ENCODE measurements around the gene ITPK1. TPM values are rescaled to one million over a fixed set of nuclear protein-coding genes. Genes with fewer than 3 reads are reported as not detected.
A peak's percentile ranks its signal among the peaks of the same experiment; 100 is the strongest.

Gene ITPK1
- total RNA-seq, 1 donor = 25.0 TPM

- Histone ChIP-seq H3K4me2 (ENCODE audit: insufficient read depth, low read length) (no peak overlapping the region), H2AFZ (ENCODE audit: low read length) (no peak overlapping the region), H3K9me3 (ENCODE audit: low read depth, low read length) (peaks cover 9% of the 10 kb centered on the region), H3K27me3 (ENCODE audit: insufficient read depth, low read length) (no peaks in the 10 kb centered on the region), H3K27ac (ENCODE audit: low read depth, low read length) (no peak overlapping the region), H3K4me1 (ENCODE audit: insufficient read depth, low read length) (peaks cover 14% of the 10 kb centered on the region), H3K4me3 (ENCODE audit: insufficient read depth, low read length) (no peak overlapping the region), H4K20me1 (ENCODE audit: insufficient read depth, low read length) (peaks cover 19% of the 10 kb centered on the region), H3K79me2 (ENCODE audit: insufficient read depth, low read length) (no peaks in the 10 kb centered on the region), H3K36me3 (ENCODE audit: insufficient read depth, low read length) (no peaks in the 10 kb centered on the region)
- TF ChIP-seq CTCF (IDR thresholded peaks at IDR 0.05; ENCODE audit: extremely low read depth, low read depth, low read length) = no peak
- DNase-seq (ENCODE audit: insufficient read length, low spot score, missing footprints) = peak; percentile 54
Measured at GRCh38 chr14:92971601-92972180, 144.0 kb downstream of the ITPK1 start.

GRCh38 chr14:92970271-92970670, 145.5 kb downstream of the ITPK1 start:
- Histone ChIP-seq H2AFZ (ENCODE audit: low read length) (no peak overlapping the region), H3K4me3 (ENCODE audit: insufficient read depth, low read length) (no peak overlapping the region), H3K4me2 (ENCODE audit: insufficient read depth, low read length) (no peak overlapping the region), H3K4me1 (ENCODE audit: insufficient read depth, low read length) (peaks cover 14% of the 10 kb centered on the region), H3K36me3 (ENCODE audit: insufficient read depth, low read length) (no peaks in the 10 kb centered on the region), H3K9me3 (ENCODE audit: low read depth, low read length) (peaks cover 3% of the 10 kb centered on the region), H4K20me1 (ENCODE audit: insufficient read depth, low read length) (peaks cover 19% of the 10 kb centered on the region), H3K27me3 (ENCODE audit: insufficient read depth, low read length) (no peaks in the 10 kb centered on the region), H3K27ac (ENCODE audit: low read depth, low read length) (no peak overlapping the region), H3K79me2 (ENCODE audit: insufficient read depth, low read length) (no peaks in the 10 kb centered on the region)
- no peak for TF ChIP-seq CTCF (IDR thresholded peaks at IDR 0.05; ENCODE audit: extremely low read depth, low read depth, low read length)
- peak; percentile 35 for DNase-seq (ENCODE audit: insufficient read length, low spot score, missing footprints)

- DNase-seq (ENCODE audit: insufficient read length, low spot score, missing footprints) = no peak
- peaks cover 2% of the 10 kb centered on the region for H3K9me3 ChIP-seq (ENCODE audit: low read depth, low read length)
- H4K20me1 ChIP-seq (ENCODE audit: insufficient read depth, low read length) = peaks cover 19% of the 10 kb centered on the region
- no peak overlapping the region for H2AFZ ChIP-seq (ENCODE audit: low read length)
- TF ChIP-seq CTCF (IDR thresholded peaks at IDR 0.05; ENCODE audit: extremely low read depth, low read depth, low read length) = no peak
- no peaks in the 10 kb centered on the region for H3K79me2 ChIP-seq (ENCODE audit: insufficient read depth, low read length)
- peaks cover 14% of the 10 kb centered on the region for H3K4me1 ChIP-seq (ENCODE audit: insufficient read depth, low read length)
- no peaks in the 10 kb centered on the region for H3K27me3 ChIP-seq (ENCODE audit: insufficient read depth, low read length)
- no peaks in the 10 kb centered on the region for H3K36me3 ChIP-seq (ENCODE audit: insufficient read depth, low read length)
- H3K4me3 ChIP-seq (ENCODE audit: insufficient read depth, low read length) = no peak overlapping the region
- H3K27ac ChIP-seq (ENCODE audit: low read depth, low read length) = no peak overlapping the region
- no peak overlapping the region for H3K4me2 ChIP-seq (ENCODE audit: insufficient read depth, low read length)
Measured at GRCh38 chr14:92969871-92970270, 145.9 kb downstream of the ITPK1 start.

DNA sequence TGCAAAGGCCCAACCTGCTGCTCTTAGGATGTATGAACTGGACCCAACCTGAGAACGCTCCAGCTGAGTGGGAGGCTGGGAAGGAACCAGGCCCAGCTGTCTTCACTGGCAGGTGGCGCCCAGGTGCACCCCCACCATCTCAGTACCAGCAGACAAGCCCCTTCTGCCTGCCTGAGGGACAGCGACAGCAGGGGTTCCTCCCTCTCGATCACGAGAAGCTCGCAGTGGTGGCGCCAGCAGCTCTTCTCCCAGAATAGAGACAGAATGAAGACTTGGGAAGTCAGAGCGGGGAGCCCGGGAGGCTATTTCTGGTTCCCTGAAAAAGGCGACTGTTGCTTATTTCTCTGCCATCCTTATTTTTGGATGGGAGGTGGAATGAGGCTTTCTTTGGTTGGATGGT, 146.3 kb downstream of the ITPK1 start:
- H3K79me2 ChIP-seq (ENCODE audit: insufficient read depth, low read length) = no peaks in the 10 kb centered on the region
- H3K36me3 ChIP-seq (ENCODE audit: insufficient read depth, low read length) = no peaks in the 10 kb centered on the region
- no peak overlapping the region for H3K27ac ChIP-seq (ENCODE audit: low read depth, low read length)
- no peak for TF ChIP-seq CTCF (IDR thresholded peaks at IDR 0.05; ENCODE audit: extremely low read depth, low read depth, low read length)
- peak; percentile 45 for DNase-seq (ENCODE audit: insufficient read length, low spot score, missing footprints)
- no peak overlapping the region for H3K4me2 ChIP-seq (ENCODE audit: insufficient read depth, low read length)
- H2AFZ ChIP-seq (ENCODE audit: low read length) = no peak overlapping the region
- no peak overlapping the region for H3K4me3 ChIP-seq (ENCODE audit: insufficient read depth, low read length)
- H3K4me1 ChIP-seq (ENCODE audit: insufficient read depth, low read length) = peaks cover 14% of the 10 kb centered on the region
- H4K20me1 ChIP-seq (ENCODE audit: insufficient read depth, low read length) = peaks cover 19% of the 10 kb centered on the region
- H3K27me3 ChIP-seq (ENCODE audit: insufficient read depth, low read length) = no peaks in the 10 kb centered on the region
- H3K9me3 ChIP-seq (ENCODE audit: low read depth, low read length) = peaks cover 2% of the 10 kb centered on the region

Data from osteoblast (primary cell).